ENCODE measurements around the gene FBLN2. TPM values are rescaled to one million over a fixed set of nuclear protein-coding genes. Genes with fewer than 3 reads are reported as not detected.

The FBLN2 gene
- total RNA-seq, 1 donor from 2014 or later: 35.5 TPM

- H3K4me3 ChIP-seq (ENCODE audit: low read length in 3 of 3): no peak overlapping the region
- no peaks in the 10 kb centered on the region for H3K9me3 ChIP-seq (ENCODE audit: control insufficient read depth in 3 of 3, low read length in 3 of 3)
- no peak overlapping the region for H3K9ac ChIP-seq (ENCODE audit: low read depth in 1 of 3, low read length in 3 of 3)
- peak overlapping the region; percentile 75 for H3K27ac ChIP-seq (ENCODE audit: low read depth, low read length)
- H3K36me3 ChIP-seq (ENCODE audit: control insufficient read depth in 3 of 3, insufficient read depth in 3 of 3, low read length in 3 of 3): no peaks in the 10 kb centered on the region
- peaks cover 16 to 25% (median 18%) of the 10 kb centered on the region in 3 donors for H3K27me3 ChIP-seq (ENCODE audit: control insufficient read depth in 3 of 3, insufficient read depth in 3 of 3, low read length in 3 of 3)
- peaks cover 4 to 16% (median 12%) of the 10 kb centered on the region in 3 donors for H3K4me1 ChIP-seq (ENCODE audit: control insufficient read depth in 3 of 3, insufficient read depth in 3 of 3, low read length in 3 of 3)
These were observed 2.9 kb upstream of the FBLN2 start for GRCh38 chr3:13545952-13546454.

GRCh38 chr3:13546667-13547171 lies 2.2 kb upstream of the FBLN2 start:
- Histone ChIP-seq H3K9ac (ENCODE audit: low read depth in 1 of 3, low read length in 3 of 3) (no peak overlapping the region), H3K27ac (ENCODE audit: low read depth, low read length) (peak overlapping the region; percentile 30), H3K9me3 (ENCODE audit: control insufficient read depth in 3 of 3, low read length in 3 of 3) (no peaks in the 10 kb centered on the region), H3K27me3 (ENCODE audit: control insufficient read depth in 3 of 3, insufficient read depth in 3 of 3, low read length in 3 of 3) (peaks cover 17 to 28% (median 18%) of the 10 kb centered on the region in 3 donors), H3K36me3 (ENCODE audit: control insufficient read depth in 3 of 3, insufficient read depth in 3 of 3, low read length in 3 of 3) (no peaks in the 10 kb centered on the region), H3K4me3 (ENCODE audit: low read length in 3 of 3) (no peak overlapping the region), H3K4me1 (ENCODE audit: control insufficient read depth in 3 of 3, insufficient read depth in 3 of 3, low read length in 3 of 3) (peaks cover 4 to 16% (median 12%) of the 10 kb centered on the region in 3 donors)

GRCh38 chr3:13547591-13548371 lies 1.1 kb upstream of the FBLN2 start:
- Histone ChIP-seq H3K9ac (ENCODE audit: low read depth in 1 of 3, low read length in 3 of 3) (peak overlapping the region in 1 of 3 donors; percentile 25), H3K9me3 (ENCODE audit: control insufficient read depth in 3 of 3, low read length in 3 of 3) (no peaks in the 10 kb centered on the region), H3K36me3 (ENCODE audit: control insufficient read depth in 3 of 3, insufficient read depth in 3 of 3, low read length in 3 of 3) (no peaks in the 10 kb centered on the region), H3K27me3 (ENCODE audit: control insufficient read depth in 3 of 3, insufficient read depth in 3 of 3, low read length in 3 of 3) (peaks cover 17 to 33% (median 23%) of the 10 kb centered on the region in 3 donors), H3K4me1 (ENCODE audit: control insufficient read depth in 3 of 3, insufficient read depth in 3 of 3, low read length in 3 of 3) (peaks cover 5 to 18% (median 16%) of the 10 kb centered on the region in 3 donors), H3K4me3 (ENCODE audit: low read length in 3 of 3) (peak overlapping the region in 1 of 3 donors; percentile 13), H3K27ac (ENCODE audit: low read depth, low read length) (peak overlapping the region; percentile 47)

GRCh38 chr3:13549623-13550422 lies 898 bp downstream of the FBLN2 start:
- Histone ChIP-seq H3K27me3 (ENCODE audit: control insufficient read depth in 3 of 3, insufficient read depth in 3 of 3, low read length in 3 of 3) (peaks cover 17 to 35% (median 31%) of the 10 kb centered on the region in 3 donors), H3K4me1 (ENCODE audit: control insufficient read depth in 3 of 3, insufficient read depth in 3 of 3, low read length in 3 of 3) (peaks cover 14 to 23% (median 14%) of the 10 kb centered on the region in 3 donors), H3K27ac (ENCODE audit: low read depth, low read length) (peak overlapping the region; percentile 12), H3K4me3 (ENCODE audit: low read length in 3 of 3) (peak overlapping the region; percentile 52 to 69 (median 60)), H3K9ac (ENCODE audit: low read depth in 1 of 3, low read length in 3 of 3) (peak overlapping the region in 2 of 3 donors; percentile 40 to 72), H3K9me3 (ENCODE audit: control insufficient read depth in 3 of 3, low read length in 3 of 3) (no peaks in the 10 kb centered on the region), H3K36me3 (ENCODE audit: control insufficient read depth in 3 of 3, insufficient read depth in 3 of 3, low read length in 3 of 3) (no peaks in the 10 kb centered on the region)

- Histone ChIP-seq H3K4me1 (ENCODE audit: control insufficient read depth in 3 of 3, insufficient read depth in 3 of 3, low read length in 3 of 3) (peaks cover 14 to 23% (median 14%) of the 10 kb centered on the region in 3 donors), H3K27ac (ENCODE audit: low read depth, low read length) (no peak overlapping the region), H3K9ac (ENCODE audit: low read depth in 1 of 3, low read length in 3 of 3) (peak overlapping the region in 2 of 3 donors; percentile 40 to 72), H3K9me3 (ENCODE audit: control insufficient read depth in 3 of 3, low read length in 3 of 3) (no peaks in the 10 kb centered on the region), H3K36me3 (ENCODE audit: control insufficient read depth in 3 of 3, insufficient read depth in 3 of 3, low read length in 3 of 3) (no peaks in the 10 kb centered on the region), H3K27me3 (ENCODE audit: control insufficient read depth in 3 of 3, insufficient read depth in 3 of 3, low read length in 3 of 3) (peaks cover 17 to 35% (median 31%) of the 10 kb centered on the region in 3 donors), H3K4me3 (ENCODE audit: low read length in 3 of 3) (peak overlapping the region; percentile 52 to 69 (median 56))
These were observed 1.4 kb downstream of the FBLN2 start for GRCh38 chr3:13550423-13550690.

- no peaks in the 10 kb centered on the region for H3K36me3 ChIP-seq (ENCODE audit: control insufficient read depth in 3 of 3, insufficient read depth in 3 of 3, low read length in 3 of 3)
- H3K4me1 ChIP-seq (ENCODE audit: control insufficient read depth in 3 of 3, insufficient read depth in 3 of 3, low read length in 3 of 3): peaks cover 16 to 23% (median 17%) of the 10 kb centered on the region in 3 donors
- no peaks in the 10 kb centered on the region for H3K9me3 ChIP-seq (ENCODE audit: control insufficient read depth in 3 of 3, low read length in 3 of 3)
- peaks cover 17 to 35% (median 31%) of the 10 kb centered on the region in 3 donors for H3K27me3 ChIP-seq (ENCODE audit: control insufficient read depth in 3 of 3, insufficient read depth in 3 of 3, low read length in 3 of 3)
- H3K4me3 ChIP-seq (ENCODE audit: low read length in 3 of 3): peak overlapping the region; percentile 9 to 69 (median 56)
- no peak overlapping the region for H3K27ac ChIP-seq (ENCODE audit: low read depth, low read length)
- H3K9ac ChIP-seq (ENCODE audit: low read depth in 1 of 3, low read length in 3 of 3): peak overlapping the region in 1 of 3 donors; percentile 72
These were observed 2.0 kb downstream of the FBLN2 start for GRCh38 chr3:13550791-13551360.

- no peaks in the 10 kb centered on the region for H3K36me3 ChIP-seq (ENCODE audit: control insufficient read depth in 3 of 3, insufficient read depth in 3 of 3, low read length in 3 of 3)
- peak overlapping the region; percentile 44 for H3K27ac ChIP-seq (ENCODE audit: low read depth, low read length)
These were observed 4.1 kb downstream of the FBLN2 start for GRCh38 chr3:13552857-13553652.

GRCh38 chr3:13553686-13554085 lies 4.8 kb downstream of the FBLN2 start:
- H3K27ac ChIP-seq (ENCODE audit: low read depth, low read length): peak overlapping the region; percentile 36
- H3K4me1 ChIP-seq (ENCODE audit: control insufficient read depth in 3 of 3, insufficient read depth in 3 of 3, low read length in 3 of 3): peaks cover 15 to 23% (median 23%) of the 10 kb centered on the region in 3 donors
- H3K27me3 ChIP-seq (ENCODE audit: control insufficient read depth in 3 of 3, insufficient read depth in 3 of 3, low read length in 3 of 3): peaks cover 4 to 26% (median 24%) of the 10 kb centered on the region in 3 donors

More at GRCh38 chr3:13552857-13553652, 4.1 kb downstream of the FBLN2 start:
- Histone ChIP-seq H3K4me1 (ENCODE audit: control insufficient read depth in 3 of 3, insufficient read depth in 3 of 3, low read length in 3 of 3) (peaks cover 19 to 27% (median 26%) of the 10 kb centered on the region in 3 donors), H3K27me3 (ENCODE audit: control insufficient read depth in 3 of 3, insufficient read depth in 3 of 3, low read length in 3 of 3) (peaks cover 8 to 33% (median 30%) of the 10 kb centered on the region in 3 donors), H3K4me3 (ENCODE audit: low read length in 3 of 3) (peak overlapping the region in 1 of 3 donors; percentile 29), H3K9me3 (ENCODE audit: control insufficient read depth in 3 of 3, low read length in 3 of 3) (no peaks in the 10 kb centered on the region), H3K9ac (ENCODE audit: low read depth in 1 of 3, low read length in 3 of 3) (peak overlapping the region in 1 of 3 donors; percentile 62)

GRCh38 chr3:13555753-13556152 lies 6.8 kb downstream of the FBLN2 start:
- H3K4me3 ChIP-seq (ENCODE audit: low read length in 3 of 3): no peak overlapping the region
- no peak overlapping the region for H3K27ac ChIP-seq (ENCODE audit: low read depth, low read length)
- no peaks in the 10 kb centered on the region for H3K36me3 ChIP-seq (ENCODE audit: control insufficient read depth in 3 of 3, insufficient read depth in 3 of 3, low read length in 3 of 3)
- H3K9ac ChIP-seq (ENCODE audit: low read depth in 1 of 3, low read length in 3 of 3): no peak overlapping the region
- peaks cover 4 to 18% (median 17%) of the 10 kb centered on the region in 3 donors for H3K27me3 ChIP-seq (ENCODE audit: control insufficient read depth in 3 of 3, insufficient read depth in 3 of 3, low read length in 3 of 3)
- peaks cover 19 to 28% (median 21%) of the 10 kb centered on the region in 3 donors for H3K4me1 ChIP-seq (ENCODE audit: control insufficient read depth in 3 of 3, insufficient read depth in 3 of 3, low read length in 3 of 3)
- no peaks in the 10 kb centered on the region for H3K9me3 ChIP-seq (ENCODE audit: control insufficient read depth in 3 of 3, low read length in 3 of 3)

More at GRCh38 chr3:13553686-13554085, 4.8 kb downstream of the FBLN2 start:
- Histone ChIP-seq H3K9me3 (ENCODE audit: control insufficient read depth in 3 of 3, low read length in 3 of 3) (no peaks in the 10 kb centered on the region), H3K4me3 (ENCODE audit: low read length in 3 of 3) (peak overlapping the region in 1 of 3 donors; percentile 29), H3K9ac (ENCODE audit: low read depth in 1 of 3, low read length in 3 of 3) (no peak overlapping the region), H3K36me3 (ENCODE audit: control insufficient read depth in 3 of 3, insufficient read depth in 3 of 3, low read length in 3 of 3) (no peaks in the 10 kb centered on the region)
